CD4-positive, alpha-beta T cell treated with Interleukin-4 for 4 hours (primary cell): Measurements from ENCODE around the gene GARNL3.

Experiments used
- DNase-seq: peaks from one replicate; pipeline ENCODE4 v3.0.0-alpha.2; 2020

GARNL3 gene

DNA sequence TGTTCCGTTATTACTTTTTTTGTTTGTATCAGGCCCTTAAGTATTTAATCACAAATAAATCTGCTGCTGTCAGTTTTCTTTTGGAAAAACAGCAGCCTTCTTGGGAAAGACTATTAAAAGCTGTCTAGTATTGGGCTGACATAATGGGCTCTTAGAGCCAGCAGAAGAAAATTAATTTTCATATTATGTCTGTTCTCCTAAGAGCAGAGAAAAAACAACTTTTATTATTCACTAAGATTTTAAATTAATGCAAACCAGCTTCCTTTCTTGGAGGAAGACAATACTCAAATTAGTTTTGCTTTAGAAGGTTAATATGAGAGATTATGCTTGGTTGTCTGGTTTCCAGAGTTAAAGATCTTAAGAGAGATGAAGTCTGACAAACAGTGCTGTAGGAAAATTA lies 30.6 kb upstream of the GARNL3 start:
- no peak for DNase-seq

GRCh38 chr9:127237801-127238200 lies 26.8 kb upstream of the GARNL3 start:
- DNase-seq, result no peak

- no peak for DNase-seq
These were observed 23.2 kb upstream of the GARNL3 start for GRCh38 chr9:127241354-127241753.

DNA sequence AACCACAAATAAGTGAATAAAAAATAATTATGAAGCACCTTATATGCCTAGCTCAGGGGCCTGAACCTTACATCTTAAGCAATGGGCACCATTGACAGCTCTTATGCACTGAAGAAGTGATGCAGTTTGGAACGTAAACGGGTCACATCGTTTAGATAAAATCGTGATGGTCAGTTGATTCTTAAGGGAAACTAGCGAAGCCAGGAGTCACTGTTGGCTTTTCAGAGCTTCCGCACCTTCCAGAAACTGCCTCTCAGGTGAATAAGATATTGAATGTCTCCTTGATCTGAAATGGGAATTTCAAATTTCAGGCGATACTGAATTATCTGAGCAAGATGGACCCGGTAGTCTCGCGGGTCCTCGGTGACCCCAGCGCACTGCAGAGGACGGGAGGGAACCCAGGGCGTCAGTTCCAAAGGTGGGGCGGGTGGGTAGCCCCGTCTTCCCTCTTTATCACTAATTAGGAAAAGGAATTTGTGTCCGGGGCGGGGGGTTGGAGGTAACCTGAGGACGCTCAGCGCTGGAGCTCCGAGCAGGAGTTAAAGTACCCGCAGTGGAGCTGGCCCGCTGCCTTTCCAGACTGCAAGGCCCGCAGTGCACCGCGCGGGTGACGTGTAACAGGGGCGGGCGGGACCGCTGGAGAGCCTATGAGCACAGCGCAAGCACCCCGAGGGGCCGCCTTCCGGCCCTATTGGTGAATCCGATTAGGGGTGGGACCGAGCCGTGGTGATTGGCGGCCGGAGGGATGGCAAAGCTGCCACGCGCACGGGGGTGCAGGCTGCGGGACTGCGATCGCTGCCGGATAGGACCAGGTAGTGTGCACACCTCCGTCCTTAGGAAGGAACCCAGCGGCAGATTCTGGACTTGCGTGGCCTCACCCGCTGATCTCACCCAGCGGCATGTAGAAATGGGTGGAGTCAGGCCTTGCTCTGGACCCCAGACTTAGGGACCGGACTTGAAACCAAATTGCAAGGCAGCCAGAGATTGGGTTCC lies 19.7 kb upstream of the GARNL3 start:
- peak; percentile 90 for DNase-seq

DNA sequence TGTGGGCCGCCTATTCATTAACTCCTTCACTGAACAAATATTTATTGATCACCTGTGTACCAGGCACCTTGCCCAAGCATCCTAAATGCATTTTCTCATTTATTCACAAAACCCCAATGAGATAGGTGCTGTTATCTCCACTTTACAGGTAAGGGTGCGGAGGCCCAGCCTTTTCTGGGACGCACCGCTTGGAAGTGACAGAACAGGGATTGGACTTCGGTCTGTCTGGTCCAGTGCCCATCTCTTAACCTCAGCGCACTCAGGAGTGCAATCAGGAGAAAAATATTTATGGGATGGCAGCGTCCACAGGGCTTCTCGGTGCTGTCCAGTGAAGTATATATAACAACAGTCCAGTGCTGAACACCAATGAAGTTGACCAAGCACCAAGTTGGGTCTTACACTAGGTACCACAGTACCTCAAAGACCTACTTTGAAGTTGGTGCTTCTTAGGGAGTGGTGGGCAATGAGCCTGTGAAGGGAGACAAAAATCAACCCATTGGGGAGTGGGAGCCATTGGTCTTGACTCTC lies 18.9 kb upstream of the GARNL3 start:
- no peak for DNase-seq

DNA sequence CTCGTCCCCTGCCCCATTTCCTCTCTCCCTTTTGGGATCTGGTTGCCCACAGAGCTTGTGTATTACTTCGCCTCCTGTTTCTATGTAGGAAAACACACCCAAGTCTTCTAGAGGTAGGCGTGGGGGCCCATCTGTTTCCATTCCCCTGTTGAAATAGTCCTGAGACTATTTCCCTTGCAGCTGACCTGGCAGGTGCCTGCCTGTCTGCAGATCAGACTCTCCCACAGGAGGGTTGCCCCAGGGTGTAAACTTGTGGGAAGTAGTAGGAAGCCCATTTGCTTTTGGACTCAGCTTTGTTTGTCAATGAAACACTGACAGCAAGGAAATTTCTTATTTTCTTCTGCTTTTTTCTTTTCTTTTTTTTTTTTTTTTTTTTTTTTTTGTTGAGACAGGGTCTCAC lies 16.3 kb upstream of the GARNL3 start:
- no peak for DNase-seq

DNA sequence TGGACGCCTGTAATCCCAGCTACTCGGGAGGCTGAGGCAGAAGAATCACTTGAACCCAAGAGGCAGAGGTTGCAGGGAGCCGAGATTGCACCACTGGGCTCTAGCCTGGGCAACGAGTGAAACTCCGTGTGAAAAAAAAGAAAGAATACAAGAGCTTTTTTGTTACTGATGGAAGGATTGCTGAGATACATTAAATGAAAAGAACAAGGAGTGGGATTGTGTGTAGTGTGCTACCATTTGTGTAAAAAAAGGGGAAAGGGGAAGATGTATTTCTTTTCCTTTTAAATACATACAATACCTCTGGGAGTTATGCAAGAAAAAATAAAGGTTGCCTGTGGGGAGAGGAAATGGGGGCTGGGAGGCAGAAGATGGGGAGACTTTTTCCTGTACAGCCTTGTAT lies 14.7 kb upstream of the GARNL3 start:
- no peak for DNase-seq

DNA sequence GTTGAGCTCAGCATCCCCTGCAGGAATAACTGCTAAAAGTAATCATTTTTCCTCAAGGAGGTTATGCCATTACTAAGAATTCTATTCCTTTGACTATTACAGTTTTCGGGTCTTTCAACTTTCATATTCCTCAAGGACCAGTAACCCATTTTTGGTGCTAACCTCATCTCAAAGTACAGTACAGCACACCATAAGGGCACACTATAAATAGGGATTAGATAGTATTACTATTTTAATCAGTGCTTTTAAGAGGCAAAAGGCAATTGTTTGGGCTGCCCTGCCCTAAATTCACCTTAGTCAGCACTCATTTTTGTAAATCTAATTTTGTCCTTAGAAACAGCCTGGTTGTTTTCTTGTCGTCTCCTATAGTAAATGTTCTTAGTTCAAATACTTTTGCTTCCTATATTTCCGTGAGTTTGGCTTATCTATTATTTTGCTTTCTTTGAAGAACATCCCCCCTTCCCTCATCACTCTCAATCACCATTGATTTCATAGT lies 13.6 kb upstream of the GARNL3 start:
- DNase-seq, result no peak

- no peak for DNase-seq
These were observed 11.9 kb upstream of the GARNL3 start for GRCh38 chr9:127252410-127253318.

GRCh38 chr9:127253446-127253845 lies 11.1 kb upstream of the GARNL3 start:
- DNase-seq, result no peak

- no peak for DNase-seq
These were observed 8.9 kb upstream of the GARNL3 start for GRCh38 chr9:127255692-127256091.

GRCh38 chr9:127256324-127256723 lies 8.2 kb upstream of the GARNL3 start:
- no peak for DNase-seq

GRCh38 chr9:127258606-127259471 lies 5.7 kb upstream of the GARNL3 start:
- DNase-seq, result no peak

DNA sequence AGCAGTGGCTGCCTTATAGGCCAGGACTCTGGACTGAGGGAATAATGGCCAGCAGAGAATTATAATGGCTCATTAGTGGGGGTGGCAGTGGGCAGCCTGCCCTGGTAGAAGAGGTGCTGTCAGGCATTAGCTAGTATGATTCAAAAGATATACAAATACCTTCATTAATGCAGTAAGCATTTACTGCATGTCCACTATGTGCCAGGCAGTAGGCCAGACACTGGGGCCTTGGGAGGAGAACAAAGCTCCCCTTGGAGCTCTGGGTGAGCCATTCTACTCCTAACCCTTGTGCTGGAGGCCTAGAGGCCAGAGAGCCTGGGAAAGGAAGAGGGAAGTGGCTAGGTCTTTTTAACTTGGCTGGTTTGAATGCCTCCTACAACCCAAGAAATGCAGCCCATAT lies 2.0 kb upstream of the GARNL3 start:
- DNase-seq, result no peak

DNA sequence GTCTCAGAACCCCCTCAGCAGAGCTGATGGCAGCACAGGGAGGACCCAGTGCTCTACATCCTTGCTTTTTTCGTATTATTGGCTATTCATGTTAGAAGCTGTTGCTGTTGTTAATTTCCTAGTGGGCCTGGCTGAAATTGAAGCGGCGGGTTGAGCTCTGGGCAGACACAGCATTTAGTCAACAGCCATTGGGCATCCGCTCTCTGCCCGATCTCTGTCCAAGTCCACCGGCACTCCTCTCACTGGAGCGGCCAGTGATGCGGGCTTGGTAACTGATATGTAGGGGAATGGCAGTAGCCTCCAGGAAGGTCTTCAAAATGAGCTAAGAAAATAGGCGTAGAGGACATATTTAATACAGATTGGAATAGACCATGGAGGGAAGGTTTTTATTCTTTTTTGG lies 1.3 kb upstream of the GARNL3 start:
- DNase-seq, result no peak

DNA sequence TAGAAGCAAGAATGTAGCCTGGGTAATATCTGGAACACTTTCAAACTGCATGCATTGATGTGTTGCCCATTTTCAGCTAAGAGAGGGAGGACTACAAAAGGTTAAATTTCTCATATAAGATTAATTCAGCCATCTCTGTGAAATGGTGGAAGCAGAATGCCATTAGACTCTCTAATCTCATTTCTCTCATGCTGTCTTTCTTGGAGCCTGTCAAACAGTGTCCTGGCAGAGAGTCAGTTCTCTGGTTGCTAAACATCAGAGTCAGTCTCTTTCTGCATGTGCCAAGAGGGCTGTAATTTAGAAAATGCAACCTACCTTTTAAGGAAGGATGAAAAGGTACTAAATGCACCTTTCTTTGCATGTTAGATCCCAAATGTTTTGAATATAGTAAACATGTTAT lies 910 bp upstream of the GARNL3 start:
- DNase-seq, result no peak

DNA sequence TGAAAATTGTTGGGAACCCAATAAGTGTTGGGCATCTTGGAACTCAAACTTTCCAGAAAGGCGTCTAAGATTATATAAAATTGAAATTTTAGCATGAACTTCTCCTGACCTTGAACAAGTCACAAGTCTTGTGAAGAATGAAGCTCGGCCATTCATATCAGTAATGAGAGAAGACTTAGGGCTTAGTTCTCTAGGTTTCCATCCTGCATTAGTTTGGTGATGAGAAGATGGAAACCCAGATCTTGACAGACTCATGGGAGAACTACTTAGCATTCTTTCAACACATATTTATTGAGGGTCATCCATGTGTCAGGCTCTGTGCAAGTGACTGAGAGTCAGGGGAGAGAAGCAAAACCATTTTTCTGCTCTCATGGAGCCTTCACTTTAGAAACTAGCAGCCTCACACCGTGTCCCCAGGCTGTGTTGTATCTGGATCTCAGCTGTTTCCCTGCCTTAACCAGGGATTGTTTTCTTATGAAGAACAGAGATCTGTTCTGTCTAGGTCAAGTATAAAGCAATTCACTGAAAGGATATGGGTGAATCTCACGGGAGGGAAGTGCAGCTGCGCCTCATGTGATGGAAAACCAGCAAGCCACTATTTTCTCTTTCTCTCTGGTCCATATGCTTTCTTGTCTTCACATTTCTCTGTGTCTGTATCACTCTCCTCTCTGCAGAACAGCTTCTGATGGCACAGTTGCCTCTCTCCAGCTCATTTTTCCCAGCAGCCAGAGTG lies 3.4 kb downstream of the GARNL3 start:
- DNase-seq, result no peak

GRCh38 chr9:127269449-127269848 lies 4.9 kb downstream of the GARNL3 start:
- DNase-seq, result no peak

DNA sequence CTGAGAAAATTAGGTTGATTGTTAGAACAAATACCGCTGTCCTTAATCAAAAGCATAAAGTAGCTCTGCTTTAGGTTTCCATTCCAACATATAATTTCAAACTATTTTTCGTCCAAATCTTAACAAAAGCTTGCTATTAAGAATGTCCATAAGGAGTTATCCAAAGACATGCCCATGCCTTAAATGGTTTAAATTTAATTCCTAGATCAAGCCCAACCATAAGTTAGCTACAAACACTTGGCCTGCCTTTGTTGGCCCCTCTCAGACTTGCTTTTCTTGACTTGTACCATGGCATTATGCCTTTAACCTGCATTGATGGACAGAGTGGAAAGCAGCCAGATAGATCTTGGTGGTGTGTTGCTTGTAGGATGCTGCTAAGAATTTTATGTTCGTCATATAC lies 8.8 kb downstream of the GARNL3 start:
- DNase-seq, result no peak

DNA sequence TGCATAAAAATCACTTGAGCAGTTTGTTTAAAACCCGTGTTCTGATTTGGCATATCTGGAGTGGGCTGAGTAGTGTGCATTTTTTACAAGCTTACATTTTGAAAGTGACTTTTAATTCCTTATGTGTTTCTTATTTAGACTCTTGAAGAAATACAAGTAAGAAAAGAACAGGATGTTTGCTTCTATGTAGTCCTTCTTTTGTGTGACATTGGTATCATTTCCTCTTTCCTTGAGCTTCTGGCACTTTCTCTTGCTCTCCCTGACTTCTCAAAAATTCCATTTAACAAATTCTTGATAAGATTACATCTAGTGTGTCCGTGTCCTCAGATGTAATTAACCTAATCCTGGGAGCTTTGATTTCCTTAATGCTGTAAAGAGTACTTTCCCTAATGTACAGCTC lies 12.5 kb downstream of the GARNL3 start:
- DNase-seq, result no peak

DNA sequence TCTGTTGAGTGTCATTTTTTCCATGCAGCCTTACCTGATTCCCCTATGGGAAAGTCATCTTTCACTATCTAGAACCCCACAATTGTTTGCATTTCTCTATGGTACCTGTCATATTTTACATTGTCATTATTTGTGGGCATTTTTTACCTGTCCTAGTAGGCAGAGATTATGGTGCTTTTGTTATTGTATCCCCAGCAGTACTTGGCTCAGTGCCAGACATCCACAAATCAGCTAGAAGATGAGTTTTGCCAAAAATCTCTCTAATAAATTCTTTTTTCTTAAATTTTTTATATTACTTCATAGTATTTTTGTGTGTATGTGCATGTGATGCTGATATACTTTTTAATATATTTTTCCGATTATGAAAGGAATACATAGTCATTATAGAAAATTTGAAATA lies 13.2 kb downstream of the GARNL3 start:
- DNase-seq, result no peak

GRCh38 chr9:127278372-127278771 lies 13.8 kb downstream of the GARNL3 start:
- no peak for DNase-seq
